ENCODE data around the gene ARID3C.

DNA sequence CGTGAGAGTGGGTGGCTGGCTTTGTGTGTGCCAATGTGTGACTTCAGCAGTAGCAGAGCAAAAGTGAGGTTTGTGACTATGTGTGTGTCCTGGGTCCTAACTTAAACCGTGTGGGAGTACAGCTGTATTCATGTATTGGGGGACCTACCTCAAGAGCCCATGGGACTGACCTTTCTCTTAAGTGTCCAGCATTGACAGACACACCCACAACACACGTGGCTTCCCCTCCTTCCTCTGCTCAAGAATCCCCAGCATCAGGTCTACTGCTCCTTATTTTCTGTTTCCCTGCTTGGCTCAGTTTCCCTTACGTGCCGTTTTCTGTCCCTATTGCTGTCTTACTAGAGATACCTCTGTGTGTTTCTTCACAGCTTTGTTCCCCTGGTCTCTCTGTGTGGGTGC lies 23.7 kb upstream of the ARID3C start:
- TF ChIP-seq, protein P1, sequence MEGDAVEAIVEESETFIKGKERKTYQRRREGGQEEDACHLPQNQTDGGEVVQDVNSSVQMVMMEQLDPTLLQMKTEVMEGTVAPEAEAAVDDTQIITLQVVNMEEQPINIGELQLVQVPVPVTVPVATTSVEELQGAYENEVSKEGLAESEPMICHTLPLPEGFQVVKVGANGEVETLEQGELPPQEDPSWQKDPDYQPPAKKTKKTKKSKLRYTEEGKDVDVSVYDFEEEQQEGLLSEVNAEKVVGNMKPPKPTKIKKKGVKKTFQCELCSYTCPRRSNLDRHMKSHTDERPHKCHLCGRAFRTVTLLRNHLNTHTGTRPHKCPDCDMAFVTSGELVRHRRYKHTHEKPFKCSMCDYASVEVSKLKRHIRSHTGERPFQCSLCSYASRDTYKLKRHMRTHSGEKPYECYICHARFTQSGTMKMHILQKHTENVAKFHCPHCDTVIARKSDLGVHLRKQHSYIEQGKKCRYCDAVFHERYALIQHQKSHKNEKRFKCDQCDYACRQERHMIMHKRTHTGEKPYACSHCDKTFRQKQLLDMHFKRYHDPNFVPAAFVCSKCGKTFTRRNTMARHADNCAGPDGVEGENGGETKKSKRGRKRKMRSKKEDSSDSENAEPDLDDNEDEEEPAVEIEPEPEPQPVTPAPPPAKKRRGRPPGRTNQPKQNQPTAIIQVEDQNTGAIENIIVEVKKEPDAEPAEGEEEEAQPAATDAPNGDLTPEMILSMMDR (IDR thresholded peaks at IDR 0.05) = no peak
- TF ChIP-seq POLR2A (IDR thresholded peaks at IDR 0.05) (no peak), POLR2AphosphoS5 (IDR thresholded peaks at IDR 0.05; ENCODE audit: insufficient read depth in 1 of 2, low read depth in 1 of 2) (no peak)

All from vagina (tissue), 2 donors.